Trophoblast cell (in vitro differentiated cells and primary cell): Measurements from ENCODE around the gene TXNRD2.

Experiments
- DNase-seq, 2 donors: peaks; one replicate each; pipeline ENCODE4 v3.0.0-alpha.2; 2016
- H2AFZ ChIP-seq: 2 replicates; pipeline ENCODE4 v1.6.1; 2013; ENCODE audit warnings: low read length, moderate library complexity, mild to moderate bottlenecking; ENCODE audit not compliant: insufficient read depth, poor library complexity
- H2AK5ac ChIP-seq: 2 replicates; pipeline ENCODE4 v1.6.1; 2013; ENCODE audit warnings: mild to moderate bottlenecking, low read length
- H2BK120ac ChIP-seq: 2 replicates; pipeline ENCODE4 v1.6.1; 2013; ENCODE audit warnings: low read length, mild to moderate bottlenecking, moderate library complexity; ENCODE audit not compliant: insufficient read depth, poor library complexity
- H2BK12ac ChIP-seq: 2 replicates; pipeline ENCODE4 v1.6.1; 2013; ENCODE audit warnings: mild to moderate bottlenecking, low read length, moderate library complexity
- H2BK5ac ChIP-seq: 2 replicates; pipeline ENCODE4 v1.6.1; 2013; ENCODE audit warnings: low read length, low read depth, moderate library complexity, mild to moderate bottlenecking; ENCODE audit not compliant: poor library complexity
- H3K14ac ChIP-seq: 2 replicates; pipeline ENCODE4 v1.6.1; 2013; ENCODE audit warnings: mild to moderate bottlenecking, low read length
- H3K18ac ChIP-seq: 2 replicates; pipeline ENCODE4 v1.6.1; 2013; ENCODE audit warnings: mild to moderate bottlenecking, low read length
- H3K23ac ChIP-seq: 2 replicates; pipeline ENCODE4 v1.6.1; 2013; ENCODE audit warnings: low read length
- H3K27ac ChIP-seq: 2 replicates; pipeline ENCODE4 v1.5.1; 2013; ENCODE audit warnings: low read depth, mild to moderate bottlenecking, inconsistent platforms, low read length, moderate library complexity
- H3K27me3 ChIP-seq: 2 replicates; pipeline ENCODE4 v1.6.1; 2013; ENCODE audit warnings: inconsistent platforms, mild to moderate bottlenecking, low read length, moderate library complexity; ENCODE audit not compliant: insufficient read depth
- H3K36me3 ChIP-seq, 2 experiments: 1 replicate in 1 of 2; 2 replicates in 1 of 2; pipeline ENCODE4 v1.6.1; 2013; ENCODE audit warnings: low read length in 2 of 2, mild to moderate bottlenecking in 2 of 2, moderate library complexity in 1 of 2; ENCODE audit not compliant: insufficient read depth in 2 of 2, control insufficient read depth in 1 of 2
- H3K4ac ChIP-seq: 2 replicates; pipeline ENCODE4 v1.6.1; 2013; ENCODE audit warnings: low read depth, mild to moderate bottlenecking, low read length, moderate library complexity
- H3K4me1 ChIP-seq, 2 experiments: 1 replicate in 1 of 2; 2 replicates in 1 of 2; pipeline ENCODE4 v1.6.1; 2013; ENCODE audit warnings: low read length in 2 of 2, mild to moderate bottlenecking in 2 of 2, moderate library complexity in 1 of 2; ENCODE audit not compliant: insufficient read depth in 2 of 2, control insufficient read depth in 1 of 2
- H3K4me2 ChIP-seq: 2 replicates; pipeline ENCODE4 v1.6.1; 2013; ENCODE audit warnings: inconsistent platforms, mild to moderate bottlenecking, low read length, moderate library complexity
- H3K4me3 ChIP-seq: 2 replicates; pipeline ENCODE4 v1.5.1; 2013; ENCODE audit warnings: mild to moderate bottlenecking, low read depth, low read length, inconsistent platforms
- H3K79me1 ChIP-seq: one replicate; pipeline ENCODE4 v1.6.1; 2013; ENCODE audit warnings: low read length
- H3K79me2 ChIP-seq: 2 replicates; pipeline ENCODE4 v1.6.1; 2013; ENCODE audit warnings: low read length, mild to moderate bottlenecking; ENCODE audit not compliant: control insufficient read depth, insufficient read depth, poor library complexity
- H3K9ac ChIP-seq: 2 replicates; pipeline ENCODE4 v1.6.1; 2013; ENCODE audit warnings: mild to moderate bottlenecking, low read length
- H3K9me3 ChIP-seq: 2 replicates; pipeline ENCODE4 v1.6.1; 2013; ENCODE audit warnings: low read depth, mild to moderate bottlenecking, control low read depth, inconsistent platforms, low read length; ENCODE audit not compliant: insufficient read depth
- H4K12ac ChIP-seq: 2 replicates; pipeline ENCODE4 v1.6.1; 2013; ENCODE audit warnings: low read depth, mild to moderate bottlenecking, low read length, moderate library complexity
- H4K8ac ChIP-seq: 2 replicates; pipeline ENCODE4 v1.6.1; 2013; ENCODE audit warnings: low read depth, mild to moderate bottlenecking, low read length, moderate library complexity
- H4K91ac ChIP-seq: one replicate; pipeline ENCODE4 v1.6.1; 2013; ENCODE audit warnings: low read depth, mild to moderate bottlenecking, low read length, moderate library complexity
- WGBS: extraction: QIAGEN DNeasy Blood & Tissue Kit; methylation state at CpG from one replicate; pipeline ENCODE4 v1.1.7; 2013; ENCODE audit warnings: missing lambda C conversion rate; ENCODE audit not compliant: insufficient read length, insufficient coverage; ENCODE audit errors: extremely low coverage; 5-methylcytosine and 5-hydroxymethylcytosine counted together

The TXNRD2 gene

GRCh38 chr22:19869497-19870152 is 72.0 kb downstream of the TXNRD2 start:
- no peak overlapping the region for H4K8ac ChIP-seq
- H2AK5ac ChIP-seq: peak overlapping the region; percentile 73
- H2AFZ ChIP-seq: no peak overlapping the region
- H3K4ac ChIP-seq: no peak overlapping the region
- WGBS: no CpG with 5 or more reads among the region's 12 CpGs
- H3K4me3 ChIP-seq: no peak overlapping the region
- H2BK5ac ChIP-seq: no peak overlapping the region
- H3K14ac ChIP-seq: no peak overlapping the region
- no peaks in the 10 kb centered on the region for H3K4me1 ChIP-seq
- H3K79me1 ChIP-seq: peaks cover 2% of the 10 kb centered on the region
- peak overlapping the region; percentile 42 for H2BK12ac ChIP-seq
- H3K27me3 ChIP-seq: no peaks in the 10 kb centered on the region
- no peak overlapping the region for H3K18ac ChIP-seq
- H3K79me2 ChIP-seq: no peaks in the 10 kb centered on the region
- no peaks in the 10 kb centered on the region for H3K9me3 ChIP-seq
- no peak overlapping the region for H3K27ac ChIP-seq
- no peak for DNase-seq
- no peak overlapping the region for H3K23ac ChIP-seq
- H3K36me3 ChIP-seq: no peaks in the 10 kb centered on the region
- H3K4me2 ChIP-seq: no peak overlapping the region
- H4K12ac ChIP-seq: no peak overlapping the region
- peak overlapping the region; percentile 58 for H4K91ac ChIP-seq
- H2BK120ac ChIP-seq: no peak overlapping the region
- H3K9ac ChIP-seq: no peak overlapping the region

GRCh38 chr22:19868773-19869471 is 72.7 kb downstream of the TXNRD2 start:
- Histone ChIP-seq H3K23ac (no peak overlapping the region), H2BK12ac (peak overlapping the region; percentile 45), H2BK120ac (no peak overlapping the region), H3K27me3 (no peaks in the 10 kb centered on the region), H2AFZ (no peak overlapping the region), H3K79me2 (no peaks in the 10 kb centered on the region), H4K91ac (peak overlapping the region; percentile 58), H4K12ac (no peak overlapping the region), H3K9me3 (no peaks in the 10 kb centered on the region), H3K14ac (no peak overlapping the region), H2AK5ac (peak overlapping the region; percentile 73), H3K27ac (no peak overlapping the region), H3K36me3 (no peaks in the 10 kb centered on the region), H2BK5ac (no peak overlapping the region), H3K4me1 (no peaks in the 10 kb centered on the region), H3K18ac (peak overlapping the region; percentile 33), H4K8ac (no peak overlapping the region), H3K79me1 (peaks cover 2% of the 10 kb centered on the region), H3K4me3 (no peak overlapping the region), H3K9ac (no peak overlapping the region), H3K4ac (no peak overlapping the region), H3K4me2 (no peak overlapping the region)
- no CpG with 5 or more reads among the region's 23 CpGs for WGBS
- DNase-seq: no peak

DNA sequence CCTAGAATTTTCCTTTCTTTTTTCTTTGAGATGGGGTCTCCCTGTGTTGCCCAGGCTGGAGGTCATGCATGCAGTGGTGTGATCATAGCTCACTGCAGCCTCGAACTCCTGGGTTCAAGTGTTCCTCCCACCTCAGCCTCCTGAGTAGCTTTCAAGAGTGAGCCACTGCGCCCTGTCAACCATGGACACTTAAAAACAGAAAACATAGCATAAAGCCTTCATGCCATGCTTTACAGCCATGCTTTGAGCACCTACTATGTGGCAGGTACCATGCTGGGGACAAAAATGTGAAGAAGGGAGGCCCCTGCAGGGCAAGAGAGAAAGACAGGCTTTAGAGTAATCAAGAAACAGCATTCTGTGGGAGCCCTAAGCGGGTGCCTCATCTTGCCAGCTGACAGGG is 73.3 kb downstream of the TXNRD2 start:
- peaks cover 2% of the 10 kb centered on the region for H3K79me1 ChIP-seq
- no peaks in the 10 kb centered on the region for H3K79me2 ChIP-seq
- no peak overlapping the region for H3K18ac ChIP-seq
- no peak overlapping the region for H2BK12ac ChIP-seq
- no peak overlapping the region for H3K23ac ChIP-seq
- H3K27me3 ChIP-seq: no peaks in the 10 kb centered on the region
- no peak overlapping the region for H3K4me3 ChIP-seq
- no peak overlapping the region for H4K8ac ChIP-seq
- H3K14ac ChIP-seq: no peak overlapping the region
- H2AFZ ChIP-seq: no peak overlapping the region
- H2AK5ac ChIP-seq: no peak overlapping the region
- no peak overlapping the region for H4K91ac ChIP-seq
- no peaks in the 10 kb centered on the region for H3K36me3 ChIP-seq
- H2BK120ac ChIP-seq: no peak overlapping the region
- no peaks in the 10 kb centered on the region for H3K4me1 ChIP-seq
- H2BK5ac ChIP-seq: no peak overlapping the region
- no peak overlapping the region for H3K4ac ChIP-seq
- no peak overlapping the region for H3K27ac ChIP-seq
- no peaks in the 10 kb centered on the region for H3K9me3 ChIP-seq
- no peak overlapping the region for H4K12ac ChIP-seq
- no CpG with 5 or more reads among the region's 3 CpGs for WGBS
- H3K4me2 ChIP-seq: no peak overlapping the region
- H3K9ac ChIP-seq: no peak overlapping the region
- no peak for DNase-seq

DNA sequence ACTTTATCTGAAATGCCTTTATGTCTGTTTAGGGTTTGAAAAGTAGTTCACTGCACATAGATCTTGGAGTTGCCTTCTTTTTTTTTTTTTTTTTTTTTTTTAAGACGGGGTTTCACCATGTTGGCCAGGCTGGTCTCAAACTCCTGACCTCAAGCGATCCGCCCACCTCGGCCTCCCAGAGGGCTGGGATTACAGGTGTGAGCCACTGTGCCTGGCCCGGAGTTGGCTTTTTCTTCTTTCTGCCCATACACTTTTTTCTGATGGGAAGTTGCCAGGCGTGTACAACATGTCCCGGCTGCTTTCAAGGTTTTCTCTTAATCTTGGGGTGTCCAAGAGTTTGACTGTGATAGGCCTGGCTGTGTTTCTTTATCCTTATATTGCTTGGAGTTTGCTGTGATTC is 74.0 kb downstream of the TXNRD2 start:
- Histone ChIP-seq H3K79me1 (peaks cover 2% of the 10 kb centered on the region), H3K79me2 (no peaks in the 10 kb centered on the region), H3K27me3 (no peaks in the 10 kb centered on the region), H2AK5ac (no peak overlapping the region), H4K8ac (no peak overlapping the region), H3K4ac (no peak overlapping the region), H3K9me3 (no peaks in the 10 kb centered on the region), H3K23ac (no peak overlapping the region), H3K4me1 (no peaks in the 10 kb centered on the region), H2BK120ac (no peak overlapping the region), H4K12ac (no peak overlapping the region), H3K9ac (no peak overlapping the region), H2AFZ (no peak overlapping the region), H3K14ac (no peak overlapping the region), H3K18ac (no peak overlapping the region), H3K4me3 (no peak overlapping the region), H3K27ac (no peak overlapping the region), H2BK5ac (no peak overlapping the region), H3K4me2 (no peak overlapping the region), H3K36me3 (no peaks in the 10 kb centered on the region), H4K91ac (no peak overlapping the region), H2BK12ac (no peak overlapping the region)
- no peak for DNase-seq
- WGBS: no CpG with 5 or more reads among the region's 7 CpGs
